Measurements from ENCODE around the gene TMEM69.

- TF ChIP-seq TAF1 (IDR thresholded peaks at IDR 0.05; ENCODE audit: low read depth) (no peak), CTCF (IDR thresholded peaks at IDR 0.05; ENCODE audit: poor library complexity, severe bottlenecking) (no peak)
These were observed 13.5 kb upstream of the TMEM69 start for GRCh38 chr1:45674478-45674877.

Data from neural cell (in vitro differentiated cells).